Heart left ventricle (tissue), 16 donors: ENCODE data around the gene INKA1. TPM values are rescaled to one million over a fixed set of nuclear protein-coding genes. Genes with fewer than 3 reads are reported as not detected.

Source experiments
- ATAC-seq, 4 donors: fragments of 200-7000 bp; cut with Tn5 transposase; one replicate each; pipeline ENCODE4 v1.9.1; 2020 to 2022; ENCODE audit warnings: moderate library complexity in 4 of 4, mild to moderate bottlenecking in 3 of 4, moderate number of reproducible peaks in 1 of 4
- DNase-seq, 5 donors: peaks; one replicate each; pipeline ENCODE4 v3.0.0-alpha.2; 2020
- H3K27ac ChIP-seq, 12 donors: fragments of 200-600 bp; sonication (generic) in 4 of 12; one replicate each; pipeline versions ENCODE4 v1.5.0 to v1.8.0; 2016 to 2022; ENCODE audit warnings: mild to moderate bottlenecking in 2 of 12
- H3K27me3 ChIP-seq, 9 donors: fragments of 200-600 bp; sonication (generic) in 2 of 9; one replicate each; pipeline versions ENCODE4 v1.5.1 to v1.8.0; 2016 to 2022; ENCODE audit warnings: mild to moderate bottlenecking in 3 of 9
- H3K36me3 ChIP-seq, 9 donors: fragments of 200-600 bp; sonication (generic) in 2 of 9; one replicate each; pipeline versions ENCODE4 v1.5.0 to v1.8.0; 2018 to 2022; ENCODE audit warnings: mild to moderate bottlenecking in 2 of 9
- H3K4me1 ChIP-seq, 12 donors: fragments of 200-600 bp; sonication (generic) in 4 of 12; one replicate each; pipeline versions ENCODE4 v1.5.0 to v1.8.0; 2016 to 2022; ENCODE audit warnings: mild to moderate bottlenecking in 3 of 12
- H3K4me3 ChIP-seq, 12 donors: fragments of 200-600 bp; sonication (generic) in 4 of 12; one replicate each; pipeline versions ENCODE4 v1.5.0 to v1.8.0; 2017 to 2022; ENCODE audit warnings: mild to moderate bottlenecking in 9 of 12, moderate library complexity in 4 of 12
- H3K9me3 ChIP-seq, 12 donors: fragments of 200-600 bp; sonication (generic) in 4 of 12; one replicate each; pipeline versions ENCODE4 v1.5.0 to v1.8.0; 2016 to 2022; ENCODE audit warnings: mild to moderate bottlenecking in 1 of 12
- POLR2A ChIP-seq, 2 donors: fragments of 450-650 bp; IDR thresholded peaks; one replicate each; pipeline ENCODE4 v1.6.1; 2017; ENCODE audit warnings: antibody characterized with exemption in 2 of 2, mild to moderate bottlenecking in 2 of 2, moderate library complexity in 2 of 2
- WGBS, 4 donors: extraction: QIAGEN DNeasy Blood & Tissue Kit in 2 of 4; methylation state at CpG; one replicate each; pipeline versions ENCODE4 v1.1.5 to v1.1.7; 2013 to 2018; 5-methylcytosine and 5-hydroxymethylcytosine counted together
- intact Hi-C, 10 donors: fragments of 100-400 bp; cut with DNase I; formaldehyde crosslinking; loops; one replicate each; pipeline versions ENCODE4 v1.11.1 to v1.14.2; 2022
- polyA plus RNA-seq, 2 donors: library from polyadenylated mRNA; stranded (reverse); fragments of 200-250 nt; gene quantifications; one replicate each; pipeline ENCODE4 v1.2.3, GENCODE V29; 2013
- total RNA-seq, 9 donors: library from RNA; depleted of rRNA in 2 of 9; stranded (reverse); fragments of >200 nt in 2 of 9; fragmentation: NEBNext Ultra II Directional in 3 of 9; extraction: Animal tissue kit (Norgen Biotek cat#: 25700) in 3 of 9; gene quantifications; one replicate each; pipeline versions ENCODE4 v1.1.0 to v1.2.4, GENCODE V29; 2016 to 2023
- TF ChIP-seq, protein P1 (sequence below), 12 donors: fragments of 200-600 bp; sonication (generic) in 4 of 12; IDR thresholded peaks; one replicate each; pipeline versions ENCODE4 v1.5.0 to v1.8.0; 2018 to 2022; ENCODE audit warnings: antibody characterized with exemption in 12 of 12, mild to moderate bottlenecking in 5 of 12
- donor health status: ischemic (EF 13 %, LVEDD 7.1; RV severe dilation, severe dysfunction).
- donor health status: healthy with polysubstance abuse.
- donor health status: DM: no; HTN: yes; CAD: no.
- donor health status: DM: no; HTN: no; CAD: no.
- donor health status: ischemic (EF 25% LVEDD 6.9; RV normal size, moderate dysfunction).
- donor health status: ischemic (EF 25% LVEDD 5.7; RV mildly dilated, moderate dysfunction).
- donor health status: healthy.
- donor health status: DM: yes; HTN: yes; CAD: no.
- donor health status: ischemic (EF 35%, LVEDD 5.7; RV mildly dilated, moderate dysfunction).
- donor health status: nonischemic (EF 11% LVEDD 7.7; RV severe dilation, severe dysfunction).
- donor health status: DM: yes; HTN: yes; CAD: no.
- donor health status: PGD.
- donor health status: ischemic (EF 29% LVEDD 5.4; RV normal size, mild dysfunction).
- donor health status: nonischemic (EF 23%, LVEDD 6.1; RV moderate dilation, normal function).

The INKA1 gene
- total and polyA plus RNA-seq, 11 donors = 1.1 to 5.0 (median 3.3) TPM

DNA sequence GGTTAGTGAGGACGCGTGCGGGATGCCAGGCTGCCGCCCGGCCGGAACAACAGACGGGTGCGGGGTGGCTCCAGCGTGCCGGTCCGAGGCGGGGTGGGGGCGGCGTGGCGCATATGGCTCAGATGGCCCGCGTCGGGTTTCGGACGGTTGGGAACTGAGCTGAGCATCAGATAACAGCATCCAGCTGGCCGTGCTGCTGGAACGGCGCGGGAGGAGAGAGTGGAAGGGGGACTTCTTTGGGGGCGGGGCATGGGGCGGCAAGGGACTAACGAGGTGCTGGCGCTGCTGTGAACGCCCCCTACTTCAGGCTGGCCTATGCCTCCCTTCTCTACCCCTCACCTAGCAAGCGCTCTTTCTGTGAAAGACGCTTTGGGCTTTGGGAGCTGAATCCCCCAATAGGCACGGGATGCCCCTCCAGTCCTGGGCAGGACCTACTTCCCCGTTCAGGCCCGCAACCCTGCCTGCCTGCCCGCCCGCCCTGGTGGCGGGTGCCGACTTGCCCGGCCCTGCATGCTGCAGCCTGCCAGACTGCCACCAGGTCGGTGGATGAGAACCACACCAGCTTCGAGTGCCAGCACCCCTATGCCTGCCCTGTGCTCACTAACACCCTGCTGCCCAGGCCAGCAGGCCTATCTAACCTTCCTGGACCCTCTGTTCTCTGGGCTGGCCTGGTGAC is 542 bp downstream of the INKA1 start:
- peak overlapping the region; percentile 69 to 98 (median 84) for H3K4me3 ChIP-seq
- H3K4me1 ChIP-seq = peaks cover 23 to 61% (median 50%) of the 10 kb centered on the region in 12 donors
- H3K27ac ChIP-seq = peak overlapping the region; percentile 86 to 99 (median 98)
- H3K27me3 ChIP-seq = no peaks in the 10 kb centered on the region
- intact Hi-C loops = loop anchor here in 8 of 10 donors (2.0 to 5.0 kb wide), 3 partner anchors 35 to 104 kb away; no protein-coding TSS in a partner anchor
- peak in 3 of 5 donors; percentile 62 to 72 (median 71) for DNase-seq
- no peak for TF ChIP-seq POLR2A (IDR thresholded peaks at IDR 0.05)
- TF ChIP-seq, protein P1, sequence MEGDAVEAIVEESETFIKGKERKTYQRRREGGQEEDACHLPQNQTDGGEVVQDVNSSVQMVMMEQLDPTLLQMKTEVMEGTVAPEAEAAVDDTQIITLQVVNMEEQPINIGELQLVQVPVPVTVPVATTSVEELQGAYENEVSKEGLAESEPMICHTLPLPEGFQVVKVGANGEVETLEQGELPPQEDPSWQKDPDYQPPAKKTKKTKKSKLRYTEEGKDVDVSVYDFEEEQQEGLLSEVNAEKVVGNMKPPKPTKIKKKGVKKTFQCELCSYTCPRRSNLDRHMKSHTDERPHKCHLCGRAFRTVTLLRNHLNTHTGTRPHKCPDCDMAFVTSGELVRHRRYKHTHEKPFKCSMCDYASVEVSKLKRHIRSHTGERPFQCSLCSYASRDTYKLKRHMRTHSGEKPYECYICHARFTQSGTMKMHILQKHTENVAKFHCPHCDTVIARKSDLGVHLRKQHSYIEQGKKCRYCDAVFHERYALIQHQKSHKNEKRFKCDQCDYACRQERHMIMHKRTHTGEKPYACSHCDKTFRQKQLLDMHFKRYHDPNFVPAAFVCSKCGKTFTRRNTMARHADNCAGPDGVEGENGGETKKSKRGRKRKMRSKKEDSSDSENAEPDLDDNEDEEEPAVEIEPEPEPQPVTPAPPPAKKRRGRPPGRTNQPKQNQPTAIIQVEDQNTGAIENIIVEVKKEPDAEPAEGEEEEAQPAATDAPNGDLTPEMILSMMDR (IDR thresholded peaks at IDR 0.05) = no peak
- no peaks in the 10 kb centered on the region for H3K9me3 ChIP-seq
- ATAC-seq = no peak
- WGBS, 4 donors = 3 to 10% (median 5%) methylated on average over 13 to 41 of the region's 41 CpGs
- peaks cover 0 to 10% (median 0%) of the 10 kb centered on the region in 9 donors for H3K36me3 ChIP-seq

DNA sequence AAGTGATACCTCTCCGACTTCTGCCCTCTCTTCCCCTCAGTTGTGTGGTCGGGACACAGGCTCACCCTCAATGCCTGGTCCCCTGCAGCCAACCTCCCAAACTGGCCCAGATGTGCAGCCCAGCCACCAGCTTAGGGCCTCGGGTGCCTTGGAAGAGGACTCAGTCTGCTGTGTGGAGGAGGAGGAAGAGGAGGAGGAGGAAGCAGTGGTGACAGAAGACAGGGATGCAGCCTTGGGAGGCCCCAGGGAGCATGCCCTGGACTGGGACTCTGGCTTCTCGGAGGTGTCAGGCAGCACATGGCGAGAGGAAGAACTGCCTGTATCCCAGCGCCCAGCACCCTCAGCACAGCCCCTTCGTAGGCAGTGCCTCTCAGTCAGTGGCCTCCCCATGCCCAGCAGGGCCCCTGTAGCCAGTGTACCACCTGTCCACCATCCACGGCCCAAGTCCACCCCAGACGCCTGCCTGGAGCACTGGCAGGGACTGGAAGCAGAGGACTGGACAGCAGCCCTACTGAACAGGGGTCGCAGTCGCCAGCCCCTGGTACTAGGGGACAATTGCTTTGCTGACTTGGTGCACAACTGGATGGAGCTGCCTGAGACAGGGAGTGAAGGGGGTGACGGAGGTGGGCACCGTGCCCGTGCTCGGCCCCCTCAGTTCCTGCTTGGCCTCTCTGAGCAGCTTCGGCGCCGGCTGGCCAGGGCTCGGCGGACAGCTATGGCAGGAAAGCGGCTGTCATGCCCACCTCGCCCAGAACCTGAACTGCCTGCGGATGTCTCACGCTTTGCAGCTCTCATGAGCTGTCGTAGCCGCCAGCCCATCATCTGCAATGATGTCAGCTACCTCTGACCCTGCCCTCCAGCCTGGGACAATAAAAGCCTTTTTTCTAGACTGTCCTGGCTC is 1.3 kb downstream of the INKA1 start:
- Histone ChIP-seq H3K4me1 (peaks cover 23 to 57% (median 50%) of the 10 kb centered on the region in 12 donors), H3K27ac (peak overlapping the region; percentile 86 to 99 (median 98)), H3K36me3 (peaks cover 0 to 18% (median 7%) of the 10 kb centered on the region in 9 donors), H3K4me3 (peak overlapping the region; percentile 69 to 98 (median 84)), H3K9me3 (no peaks in the 10 kb centered on the region), H3K27me3 (no peaks in the 10 kb centered on the region)
- no peak for ATAC-seq
- DNase-seq = peak in 4 of 5 donors; percentile 39 to 47 (median 40)
- TF ChIP-seq, protein P1 (IDR thresholded peaks at IDR 0.05) = no peak
- TF ChIP-seq POLR2A (IDR thresholded peaks at IDR 0.05) = no peak
- 31 to 59% (median 41%) methylated on average over 15 to 26 of the region's 26 CpGs for WGBS, 4 donors
- intact Hi-C loops = loop anchor here in 6 of 10 donors (2.0 to 5.0 kb wide), 3 partner anchors 34 to 123 kb away; partner anchors contain the start of gene MON1A (in 1 of the 6)

DNA sequence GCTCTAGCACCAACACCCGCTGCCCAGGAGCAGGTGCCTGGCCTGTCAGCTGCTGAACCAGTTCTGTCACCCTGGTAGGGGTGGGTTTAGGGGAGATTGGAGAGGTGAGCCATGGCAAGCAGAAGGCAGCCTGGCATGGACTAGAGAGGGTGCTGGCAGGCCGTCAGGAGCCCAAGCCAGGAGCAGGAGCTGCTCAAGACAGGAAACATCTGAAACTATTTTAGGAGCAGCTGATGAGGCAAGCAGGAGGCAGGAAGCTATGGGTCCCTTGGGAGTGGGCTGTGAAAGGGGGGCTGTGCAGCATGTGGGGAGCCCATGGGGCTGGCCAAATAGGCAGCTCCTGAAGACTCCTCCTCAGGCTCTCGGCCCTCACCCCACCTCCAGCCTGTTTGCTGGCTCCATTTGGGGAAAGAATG is 2.3 kb downstream of the INKA1 start:
- Histone ChIP-seq H3K4me1 (peaks cover 23 to 56% (median 49%) of the 10 kb centered on the region in 12 donors), H3K27me3 (no peaks in the 10 kb centered on the region), H3K36me3 (peaks cover 0 to 27% (median 15%) of the 10 kb centered on the region in 9 donors), H3K27ac (peak overlapping the region; percentile 80 to 99 (median 98)), H3K4me3 (peak overlapping the region in 9 of 12 donors; percentile 30 to 98 (median 86)), H3K9me3 (no peaks in the 10 kb centered on the region)
- WGBS, 4 donors = 0 to 13% (median 8%) methylated on average over 3 of the region's 3 CpGs
- TF ChIP-seq POLR2A (IDR thresholded peaks at IDR 0.05) = no peak
- TF ChIP-seq, protein P1 (IDR thresholded peaks at IDR 0.05) = peak in 1 of 12 donors; percentile 7
- DNase-seq (peak; percentile 87 to 94 (median 92)), ATAC-seq (peak; percentile 57 to 82 (median 68))
- intact Hi-C loops = loop anchor here in 3 of 10 donors (2.0 to 5.0 kb wide), 2 partner anchors 33 to 122 kb away; partner anchors contain the start of gene MON1A (in 1 of the 3)
